GM12873 (cell line): ENCODE results near the gene PRCP.

Source experiments
- CTCF ChIP-seq: IDR thresholded peaks from 2 replicates; pipeline ENCODE4 v1.5.1; 2012; ENCODE audit warnings: low read depth, mild to moderate bottlenecking, moderate library complexity, low read length, control low read depth; ENCODE audit not compliant: insufficient read depth; ENCODE audit errors: missing control alignments

Gene PRCP

GRCh38 chr11:82936261-82936660 lies 36.0 kb upstream of the PRCP start:
- no peak for TF ChIP-seq CTCF

- no peak for TF ChIP-seq CTCF
Observed at GRCh38 chr11:82932564-82932963, 32.3 kb upstream of the PRCP start.

GRCh38 chr11:82930734-82931133 lies 30.5 kb upstream of the PRCP start:
- no peak for TF ChIP-seq CTCF

- no peak for TF ChIP-seq CTCF
Observed at GRCh38 chr11:82930229-82930628, 30.0 kb upstream of the PRCP start.

- TF ChIP-seq CTCF: no peak
Observed at GRCh38 chr11:82929121-82929520, 28.9 kb upstream of the PRCP start.

- peak; percentile 79 for TF ChIP-seq CTCF
Observed at GRCh38 chr11:82927264-82927880, 27.1 kb upstream of the PRCP start.

- TF ChIP-seq CTCF: no peak
Observed at GRCh38 chr11:82924522-82925224, 24.4 kb upstream of the PRCP start.
